Nephron (organoid): Measurements from ENCODE around the gene AP3B1.

Source experiments
- H3K27ac Mint-ChIP-seq, 3 experiments: 2 replicates each; pipeline ENCODE4 v1.8.0; 2020; ENCODE audit warnings: mixed read lengths in 3 of 3, mild to moderate bottlenecking in 2 of 3, moderate library complexity in 1 of 3
- H3K27me3 Mint-ChIP-seq: 2 replicates; pipeline ENCODE4 v1.8.0; 2021; ENCODE audit warnings: low read depth, mild to moderate bottlenecking, moderate library complexity, mixed read lengths
- H3K36me3 Mint-ChIP-seq: 2 replicates; pipeline ENCODE4 v1.8.0; 2020; ENCODE audit warnings: low read depth, mixed read lengths
- H3K4me1 Mint-ChIP-seq: 2 replicates; pipeline ENCODE4 v1.8.0; 2020; ENCODE audit warnings: mixed read lengths
- H3K4me3 Mint-ChIP-seq, 3 experiments: 2 replicates each; pipeline ENCODE4 v1.8.0; 2020; ENCODE audit warnings: mild to moderate bottlenecking in 3 of 3, mixed read lengths in 3 of 3, moderate library complexity in 2 of 3
- H3K9me3 Mint-ChIP-seq: 2 replicates; pipeline ENCODE4 v1.8.0; 2020; ENCODE audit warnings: mixed read lengths
- CTCF ChIP-seq, 3 experiments: fragments of 200-600 bp; sonication (generic); IDR thresholded peaks; one replicate each; pipeline ENCODE4 v1.5.0; 2021; ENCODE audit warnings: antibody characterized with exemption in 3 of 3; ENCODE audit not compliant: unreplicated experiment in 3 of 3

AP3B1 gene

GRCh38 chr5:78269088-78269703, 25.3 kb downstream of the AP3B1 start:
- Mint-ChIP-seq H3K4me1 (peaks cover 26% of the 10 kb centered on the region), H3K9me3 (no peaks in the 10 kb centered on the region), H3K36me3 (peaks cover 19% of the 10 kb centered on the region), H3K4me3 (no peak overlapping the region), H3K27ac (no peak overlapping the region), H3K27me3 (no peaks in the 10 kb centered on the region)
- peak; percentile 52 to 60 (median 55) for TF ChIP-seq CTCF (IDR thresholded peaks at IDR 0.05; ENCODE audit: unreplicated experiment in 3 of 3)

DNA sequence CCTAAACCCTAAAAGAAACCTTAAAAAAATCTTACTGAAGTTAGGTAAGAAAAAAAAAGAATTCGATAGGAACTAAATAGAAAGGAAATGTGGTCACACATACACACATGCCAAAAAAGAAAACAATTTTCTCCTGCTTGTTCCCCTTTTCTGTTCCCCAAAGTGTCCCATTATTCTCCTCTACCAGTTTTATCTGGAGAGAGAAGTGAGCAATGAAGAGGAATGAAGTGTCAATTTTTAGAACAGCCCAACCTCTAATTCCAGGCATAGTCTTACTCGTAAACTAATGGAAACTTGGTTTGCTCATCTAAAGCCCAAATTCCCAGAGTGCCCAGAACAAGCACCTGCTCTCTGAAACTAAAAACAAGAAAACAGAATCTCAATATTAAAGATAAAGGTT, 26.1 kb downstream of the AP3B1 start:
- no peaks in the 10 kb centered on the region for H3K27me3 Mint-ChIP-seq
- TF ChIP-seq CTCF (IDR thresholded peaks at IDR 0.05; ENCODE audit: unreplicated experiment in 3 of 3): no peak
- peaks cover 18% of the 10 kb centered on the region for H3K4me1 Mint-ChIP-seq
- no peak overlapping the region for H3K27ac Mint-ChIP-seq
- H3K36me3 Mint-ChIP-seq: peaks cover 23% of the 10 kb centered on the region
- no peak overlapping the region for H3K4me3 Mint-ChIP-seq
- H3K9me3 Mint-ChIP-seq: no peaks in the 10 kb centered on the region

GRCh38 chr5:78265163-78265562, 29.3 kb downstream of the AP3B1 start:
- H3K9me3 Mint-ChIP-seq: no peaks in the 10 kb centered on the region

GRCh38 chr5:78264600-78264999, 29.9 kb downstream of the AP3B1 start:
- Mint-ChIP-seq H3K4me1 (no peaks in the 10 kb centered on the region), H3K27ac (no peak overlapping the region), H3K9me3 (no peaks in the 10 kb centered on the region), H3K36me3 (peaks cover 50% of the 10 kb centered on the region), H3K4me3 (no peak overlapping the region), H3K27me3 (no peaks in the 10 kb centered on the region)
- no peak for TF ChIP-seq CTCF (IDR thresholded peaks at IDR 0.05; ENCODE audit: unreplicated experiment in 3 of 3)

More at GRCh38 chr5:78265163-78265562, 29.3 kb downstream of the AP3B1 start:
- Mint-ChIP-seq H3K36me3 (peaks cover 46% of the 10 kb centered on the region), H3K27ac (no peak overlapping the region), H3K27me3 (no peaks in the 10 kb centered on the region), H3K4me3 (no peak overlapping the region), H3K4me1 (no peaks in the 10 kb centered on the region)
- TF ChIP-seq CTCF (IDR thresholded peaks at IDR 0.05; ENCODE audit: unreplicated experiment in 3 of 3): no peak

- H3K4me1 Mint-ChIP-seq: no peaks in the 10 kb centered on the region
- H3K27me3 Mint-ChIP-seq: no peaks in the 10 kb centered on the region
- TF ChIP-seq CTCF (IDR thresholded peaks at IDR 0.05; ENCODE audit: unreplicated experiment in 3 of 3): no peak
- peaks cover 24% of the 10 kb centered on the region for H3K9me3 Mint-ChIP-seq
- peaks cover 80% of the 10 kb centered on the region for H3K36me3 Mint-ChIP-seq
- H3K27ac Mint-ChIP-seq: no peak overlapping the region
- no peak overlapping the region for H3K4me3 Mint-ChIP-seq
Measured at GRCh38 chr5:78260771-78261170, 33.7 kb downstream of the AP3B1 start.

DNA sequence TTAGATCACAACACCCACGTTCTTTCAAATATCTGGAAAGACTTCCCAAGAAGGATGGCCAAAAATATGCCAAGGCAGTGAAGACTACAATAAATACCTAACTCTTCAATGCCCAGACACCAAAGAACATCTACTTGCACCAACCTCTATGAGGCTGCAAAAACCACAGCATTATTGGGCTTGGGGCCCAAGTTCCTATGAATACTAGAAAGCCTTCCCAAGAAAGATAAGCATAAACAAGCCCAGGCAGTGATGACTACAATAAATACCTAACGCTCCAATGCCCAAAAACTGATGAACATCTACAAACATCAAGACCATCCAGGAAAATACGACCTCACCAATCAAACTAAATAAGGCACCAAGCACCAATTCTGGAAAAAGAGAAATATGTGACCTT, 41.3 kb downstream of the AP3B1 start:
- Mint-ChIP-seq H3K27me3 (no peaks in the 10 kb centered on the region), H3K4me3 (no peak overlapping the region), H3K4me1 (no peaks in the 10 kb centered on the region), H3K36me3 (peaks cover 92% of the 10 kb centered on the region), H3K27ac (no peak overlapping the region), H3K9me3 (peaks cover 51% of the 10 kb centered on the region)
- TF ChIP-seq CTCF (IDR thresholded peaks at IDR 0.05; ENCODE audit: unreplicated experiment in 3 of 3): no peak
